Activated CD8-positive, alpha-beta T cell treated with anti-CD3 and anti-CD28 coated beads for 36 hours (primary cell): ENCODE measurements around the gene ODF2. TPM values are rescaled to one million over a fixed set of nuclear protein-coding genes. Genes with fewer than 3 reads are reported as not detected.

ENCODE experiments used
- ATAC-seq: fragments of 200-7000 bp; cut with Tn5 transposase; one replicate; pipeline ENCODE4 v1.10.0; 2021; ENCODE audit warnings: mild to moderate bottlenecking, moderate library complexity
- CTCF ChIA-PET: fragments of 350-600 bp; sonication (Branson Sonifier 250); formaldehyde crosslinking; loops from one replicate; lab custom pipeline; 2021; ENCODE audit warnings: antibody characterized with exemption; lab: Charles Lee
- POLR2A ChIA-PET: fragments of 350-600 bp; sonication (Branson Sonifier 250); formaldehyde crosslinking; loops from one replicate; lab custom pipeline; 2021; ENCODE audit warnings: antibody characterized with exemption; lab: Charles Lee
- DNase-seq: peaks from one replicate; pipeline ENCODE4 v3.0.0-alpha.2; 2020
- H3K27ac Mint-ChIP-seq: one replicate; pipeline ENCODE4 v1.8.0; 2021; ENCODE audit warnings: mild to moderate bottlenecking, mixed read lengths
- H3K27me3 Mint-ChIP-seq: one replicate; pipeline ENCODE4 v1.8.0; 2021; ENCODE audit warnings: mixed read lengths
- H3K36me3 Mint-ChIP-seq: one replicate; pipeline ENCODE4 v1.8.0; 2021; ENCODE audit warnings: low read depth, mixed read lengths
- H3K4me1 Mint-ChIP-seq: one replicate; pipeline ENCODE4 v1.8.0; 2021; ENCODE audit warnings: low read depth, mixed read lengths
- H3K4me3 Mint-ChIP-seq: one replicate; pipeline ENCODE4 v1.8.0; 2021; ENCODE audit warnings: mild to moderate bottlenecking, moderate library complexity, mixed read lengths
- H3K9me3 Mint-ChIP-seq: one replicate; pipeline ENCODE4 v1.8.0; 2021; ENCODE audit warnings: mixed read lengths
- CTCF ChIP-seq: fragments of 200-600 bp; IDR thresholded peaks from one replicate; pipeline ENCODE4 v1.8.0; 2022; ENCODE audit warnings: antibody characterized with exemption, mild to moderate bottlenecking
- intact Hi-C: fragments of 100-400 bp; cut with micrococcal nuclease; formaldehyde crosslinking; loops from one replicate; pipeline ENCODE4 v1.10.0; 2022
- total RNA-seq, 2 experiments: library from RNA; stranded (reverse); gene quantifications; one replicate each; pipeline ENCODE4 v1.2.3, GENCODE V29; 2021

The ODF2 gene
- total RNA-seq, 2 experiments from 2014 or later, result 79.3 to 83.6 TPM

GRCh38 chr9:128475867-128476266, 20.1 kb downstream of the ODF2 start:
- H3K36me3 Mint-ChIP-seq, result peaks cover 50% of the 10 kb centered on the region
- intact Hi-C loops, result no loop called here
- POLR2A ChIA-PET, result no interaction called here

GRCh38 chr9:128479262-128479661, 23.5 kb downstream of the ODF2 start:
- ChIA-PET CTCF (no interaction called here), POLR2A (no interaction called here)
- intact Hi-C loops, result no loop called here
- no peak for TF ChIP-seq CTCF
- DNase-seq (no peak), ATAC-seq (no peak)
- Mint-ChIP-seq H3K36me3 (peaks cover 46% of the 10 kb centered on the region), H3K4me3 (no peak overlapping the region), H3K4me1 (no peaks in the 10 kb centered on the region), H3K9me3 (no peaks in the 10 kb centered on the region), H3K27me3 (no peaks in the 10 kb centered on the region), H3K27ac (no peak overlapping the region)

More at GRCh38 chr9:128475867-128476266, 20.1 kb downstream of the ODF2 start:
- TF ChIP-seq CTCF, result no peak
- H3K27ac Mint-ChIP-seq, result no peak overlapping the region
- H3K4me1 Mint-ChIP-seq, result no peaks in the 10 kb centered on the region
- ATAC-seq (no peak), DNase-seq (no peak)
- no peaks in the 10 kb centered on the region for H3K27me3 Mint-ChIP-seq
- no peak overlapping the region for H3K4me3 Mint-ChIP-seq
- no peaks in the 10 kb centered on the region for H3K9me3 Mint-ChIP-seq
- CTCF ChIA-PET, result no interaction called here

- intact Hi-C loops, result no loop called here
- DNase-seq (no peak), ATAC-seq (no peak)
- ChIA-PET POLR2A (interaction anchor here (0.6 to 1.6 kb wide), 3 partner anchors 20 to 220 kb away, joined by 3 to 4 read pairs (median 3); no protein-coding TSS in a partner anchor), CTCF (no interaction called here)
- Mint-ChIP-seq H3K36me3 (peaks cover 43% of the 10 kb centered on the region), H3K4me1 (no peaks in the 10 kb centered on the region), H3K27me3 (no peaks in the 10 kb centered on the region), H3K27ac (no peak overlapping the region), H3K9me3 (no peaks in the 10 kb centered on the region), H3K4me3 (no peak overlapping the region)
- TF ChIP-seq CTCF, result no peak
Measured at GRCh38 chr9:128481561-128481960, 25.8 kb downstream of the ODF2 start.

GRCh38 chr9:128482186-128482585, 26.4 kb downstream of the ODF2 start:
- DNase-seq (no peak), ATAC-seq (no peak)
- TF ChIP-seq CTCF, result no peak
- Mint-ChIP-seq H3K9me3 (no peaks in the 10 kb centered on the region), H3K36me3 (peaks cover 49% of the 10 kb centered on the region), H3K27me3 (no peaks in the 10 kb centered on the region), H3K27ac (no peak overlapping the region), H3K4me1 (no peaks in the 10 kb centered on the region), H3K4me3 (no peak overlapping the region)
- ChIA-PET POLR2A (interaction anchor here (0.6 to 1.6 kb wide), 3 partner anchors 20 to 220 kb away, joined by 3 to 4 read pairs (median 3); no protein-coding TSS in a partner anchor), CTCF (no interaction called here)
- intact Hi-C loops, result no loop called here

GRCh38 chr9:128484686-128485413, 29.0 kb downstream of the ODF2 start:
- intact Hi-C loops, result no loop called here
- no peak for TF ChIP-seq CTCF
- DNase-seq (no peak), ATAC-seq (no peak)
- Mint-ChIP-seq H3K4me1 (no peaks in the 10 kb centered on the region), H3K4me3 (no peak overlapping the region), H3K27me3 (no peaks in the 10 kb centered on the region), H3K9me3 (no peaks in the 10 kb centered on the region), H3K36me3 (peaks cover 51% of the 10 kb centered on the region), H3K27ac (no peak overlapping the region)
- ChIA-PET CTCF (interaction anchor here (2.1 kb wide), 1 partner anchor 46 kb away, joined by 8 read pairs; no protein-coding TSS in a partner anchor), POLR2A (interaction anchor here (1.3 kb wide), 1 partner anchor 11 kb away, joined by 3 read pairs; no protein-coding TSS in a partner anchor)
